Hematopoietic multipotent progenitor cell (in vitro differentiated cells): ENCODE measurements around the gene RASD1. TPM values are rescaled to one million over a fixed set of nuclear protein-coding genes. Genes with fewer than 3 reads are reported as not detected.
A peak's percentile ranks its signal among the peaks of the same experiment; 100 is the strongest.

ENCODE experiments used
- DNase-seq, 3 donors: peaks; one replicate each; pipeline ENCODE4 v3.0.0-alpha.2; 2011 to 2015; ENCODE audit warnings: low read depth in 2 of 3, low spot score in 2 of 3
- total RNA-seq: library from RNA; depleted of rRNA; stranded (reverse); fragments of >200 nt; gene quantifications from one replicate; pipeline ENCODE4 v1.2.3, GENCODE V29; 2012

The RASD1 gene, protein sequence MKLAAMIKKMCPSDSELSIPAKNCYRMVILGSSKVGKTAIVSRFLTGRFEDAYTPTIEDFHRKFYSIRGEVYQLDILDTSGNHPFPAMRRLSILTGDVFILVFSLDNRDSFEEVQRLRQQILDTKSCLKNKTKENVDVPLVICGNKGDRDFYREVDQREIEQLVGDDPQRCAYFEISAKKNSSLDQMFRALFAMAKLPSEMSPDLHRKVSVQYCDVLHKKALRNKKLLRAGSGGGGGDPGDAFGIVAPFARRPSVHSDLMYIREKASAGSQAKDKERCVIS
- total RNA-seq = 3.0 TPM

DNA sequence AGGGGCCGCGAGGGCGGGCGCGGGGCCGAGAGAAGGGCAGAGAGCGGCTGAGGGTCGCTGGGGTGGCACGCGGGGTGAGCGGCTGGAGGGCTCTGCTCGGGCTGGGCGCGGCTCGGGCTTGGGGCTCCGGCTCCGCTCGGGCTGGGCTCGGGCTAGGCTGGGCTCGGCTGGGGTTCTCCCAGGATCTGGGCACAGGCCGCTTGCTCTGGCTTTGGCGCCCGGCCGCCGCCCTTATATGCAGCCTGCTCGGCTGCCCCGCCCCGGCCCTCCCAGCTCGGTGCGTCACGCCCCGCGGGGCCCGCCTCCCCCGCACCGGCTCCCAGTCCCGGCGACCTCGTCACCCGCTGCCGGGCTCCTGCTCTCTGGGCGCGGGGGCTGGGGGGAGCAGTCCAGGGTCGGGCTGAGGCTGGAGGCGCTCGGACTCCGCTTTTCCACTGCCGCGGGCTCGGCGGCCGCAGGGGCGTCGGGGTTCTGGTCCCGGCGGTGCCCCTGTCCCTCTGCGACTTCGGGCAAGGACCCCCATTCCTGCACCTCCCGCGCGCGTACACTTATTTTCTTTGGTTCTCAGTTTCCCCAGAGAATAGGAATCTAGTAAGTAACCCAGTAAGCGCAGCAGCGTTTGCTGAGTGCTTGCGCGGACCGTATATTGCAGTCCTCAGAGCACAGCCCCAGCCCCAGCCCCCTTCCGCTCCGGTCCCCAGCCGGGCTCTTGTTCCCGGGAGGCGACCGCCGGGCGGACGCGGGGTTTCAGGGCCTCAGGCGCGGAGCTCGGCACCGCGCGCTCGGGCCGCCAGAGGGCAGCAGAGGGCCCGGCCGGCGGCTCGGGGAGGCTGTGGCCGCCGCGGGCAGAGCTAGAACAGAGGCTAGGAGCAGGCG lies at the start of gene RASD1:
RASD1 (minus strand) TSS at position 207 of the 876 bp plus-strand sequence. CDS start 214 bp downstream, outside the sequence.
- peak; percentile 70 to 72 (median 71) for DNase-seq

DNA sequence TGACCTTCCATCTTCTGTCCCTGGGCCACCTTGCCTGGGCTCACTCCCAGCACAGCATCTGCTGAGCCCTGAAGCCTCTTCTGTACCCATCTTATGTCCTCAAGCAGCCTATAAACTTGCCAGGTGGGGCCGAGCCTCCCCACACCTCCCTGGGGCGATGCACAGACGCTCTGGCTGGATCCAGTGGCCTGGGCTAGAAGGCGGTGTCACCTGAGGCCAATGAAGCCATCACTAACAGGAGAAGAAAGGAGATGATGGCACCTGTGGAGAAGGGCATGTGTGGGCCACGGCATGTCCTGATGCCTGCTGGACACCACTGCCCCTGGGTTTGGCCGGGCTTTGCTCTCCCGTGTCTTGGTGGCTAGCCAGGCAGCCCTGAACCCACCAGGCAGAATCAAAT lies 49.8 kb upstream of the RASD1 start:
- no peak for DNase-seq

DNA sequence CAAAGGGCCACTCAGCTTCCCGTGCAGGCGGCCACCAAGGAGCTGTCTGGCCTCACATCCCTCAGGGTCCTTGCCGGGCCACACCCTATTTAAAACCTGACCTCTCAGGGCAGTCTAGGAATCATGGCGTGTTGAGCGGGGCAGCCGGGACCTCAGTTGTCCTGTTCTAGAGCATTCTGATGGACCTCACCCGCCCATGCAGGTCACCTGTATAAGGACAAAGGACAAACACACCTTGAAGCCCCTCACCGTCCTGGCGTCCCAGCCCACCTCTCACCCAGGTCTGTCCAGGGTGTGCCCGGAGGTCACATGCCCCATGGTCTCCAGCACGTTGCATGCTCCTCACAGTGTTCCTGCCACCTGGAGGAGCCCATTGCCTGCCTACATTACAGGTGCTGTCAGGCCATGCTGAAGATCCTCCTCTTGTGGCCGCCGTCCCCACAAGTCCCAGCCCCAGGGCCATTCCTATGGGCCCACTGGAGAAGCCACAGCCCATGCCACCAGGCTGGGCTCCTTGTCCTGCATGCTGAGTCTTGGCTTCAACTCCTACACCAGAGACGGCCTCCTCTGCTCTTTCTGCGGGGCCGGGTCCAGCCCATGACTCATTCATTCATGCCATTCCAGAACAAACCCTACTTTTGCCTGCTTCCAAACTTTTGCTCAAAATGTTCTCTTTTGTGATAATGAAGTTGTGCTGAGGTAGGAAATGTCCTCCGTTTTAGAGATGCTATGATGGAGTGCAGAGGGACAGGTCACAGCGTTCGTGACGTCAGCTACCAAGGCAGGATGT lies 49.0 kb upstream of the RASD1 start:
- no peak for DNase-seq

DNA sequence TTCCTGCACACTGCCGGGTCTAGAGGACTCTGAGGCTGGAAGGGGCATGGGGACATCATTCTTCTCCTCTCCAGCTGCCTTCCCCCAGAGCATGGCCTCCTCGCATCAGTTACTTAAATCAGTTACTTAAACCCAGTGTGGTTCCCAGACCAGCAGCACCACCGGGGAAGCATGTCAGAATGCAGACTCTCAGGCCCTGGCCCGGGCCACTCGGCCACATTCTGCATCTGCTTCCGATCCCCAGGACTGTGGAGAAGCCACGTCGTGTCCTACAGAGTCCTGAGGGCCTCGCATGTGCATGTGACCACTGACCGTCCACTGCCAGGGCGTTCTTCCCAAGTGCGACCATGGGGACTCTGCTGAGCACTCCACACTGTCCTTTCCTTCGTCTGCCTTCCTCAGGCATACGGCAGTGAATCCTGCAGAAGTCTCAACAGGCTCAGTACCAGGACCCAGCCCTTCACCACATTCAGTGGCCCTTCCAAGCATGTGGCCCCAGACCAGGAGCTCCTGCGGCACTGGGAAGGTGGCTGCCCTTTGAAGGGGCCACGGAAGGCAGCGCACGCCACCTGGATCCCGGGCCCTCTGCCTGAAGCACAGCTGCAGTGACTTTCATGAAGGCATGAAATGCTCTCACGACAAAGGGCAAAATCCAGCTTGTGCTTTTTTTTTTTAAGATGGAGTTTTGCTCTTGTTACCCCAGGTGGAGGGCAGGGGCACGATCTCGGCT lies 46.9 kb upstream of the RASD1 start:
- DNase-seq = no peak

DNA sequence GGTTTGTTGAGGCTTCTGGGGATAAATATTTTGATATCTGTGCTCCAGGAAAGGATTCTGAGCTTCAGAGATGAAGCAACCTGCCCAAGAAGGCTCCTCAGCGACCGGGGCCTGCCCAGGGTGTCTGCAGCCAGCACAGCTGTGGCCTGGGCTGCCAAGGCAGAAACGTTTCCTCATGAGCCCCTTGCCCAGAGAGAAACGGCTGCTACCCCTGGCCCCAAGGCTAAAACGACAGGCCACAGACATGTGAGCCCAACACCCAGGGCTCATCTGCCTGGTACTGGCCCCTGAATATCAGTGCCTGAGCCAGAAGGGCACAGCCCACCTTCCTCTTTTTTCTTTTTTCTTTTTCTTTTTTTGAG lies 45.4 kb upstream of the RASD1 start:
- DNase-seq = no peak

DNA sequence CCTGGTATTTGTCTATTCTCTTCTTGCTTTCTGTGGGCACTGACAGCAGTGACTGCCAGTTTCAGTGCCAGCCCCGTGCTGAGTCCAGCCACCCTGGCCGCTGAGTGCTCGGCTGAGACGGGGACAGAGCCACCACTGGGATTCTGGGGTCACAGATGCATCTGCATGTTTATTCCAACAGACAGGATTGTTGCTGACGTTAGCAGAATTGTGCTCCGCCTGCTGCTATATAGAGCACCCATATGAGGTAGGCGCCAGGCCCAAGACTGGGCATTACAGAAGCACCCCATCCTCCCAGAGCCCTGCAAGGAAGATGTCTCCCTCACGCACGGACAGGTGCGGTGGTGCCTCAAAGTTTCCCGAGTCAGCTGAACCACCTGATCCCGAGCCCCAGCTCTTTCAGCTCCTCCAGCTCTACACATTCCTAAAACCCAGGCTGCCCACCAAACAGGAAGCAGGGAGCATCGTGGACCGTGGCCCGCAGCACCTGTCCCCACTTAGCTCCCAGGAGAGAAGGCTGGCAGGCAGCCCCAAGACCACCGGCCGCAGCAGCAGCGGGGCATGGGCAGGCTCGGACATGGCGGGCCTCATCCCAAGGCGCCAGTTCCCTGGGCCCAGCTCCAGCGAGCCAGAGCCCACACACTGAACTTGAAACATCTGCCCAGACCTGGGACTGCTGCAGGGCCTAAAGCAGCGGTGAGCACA lies 44.9 kb upstream of the RASD1 start:
- no peak for DNase-seq

DNA sequence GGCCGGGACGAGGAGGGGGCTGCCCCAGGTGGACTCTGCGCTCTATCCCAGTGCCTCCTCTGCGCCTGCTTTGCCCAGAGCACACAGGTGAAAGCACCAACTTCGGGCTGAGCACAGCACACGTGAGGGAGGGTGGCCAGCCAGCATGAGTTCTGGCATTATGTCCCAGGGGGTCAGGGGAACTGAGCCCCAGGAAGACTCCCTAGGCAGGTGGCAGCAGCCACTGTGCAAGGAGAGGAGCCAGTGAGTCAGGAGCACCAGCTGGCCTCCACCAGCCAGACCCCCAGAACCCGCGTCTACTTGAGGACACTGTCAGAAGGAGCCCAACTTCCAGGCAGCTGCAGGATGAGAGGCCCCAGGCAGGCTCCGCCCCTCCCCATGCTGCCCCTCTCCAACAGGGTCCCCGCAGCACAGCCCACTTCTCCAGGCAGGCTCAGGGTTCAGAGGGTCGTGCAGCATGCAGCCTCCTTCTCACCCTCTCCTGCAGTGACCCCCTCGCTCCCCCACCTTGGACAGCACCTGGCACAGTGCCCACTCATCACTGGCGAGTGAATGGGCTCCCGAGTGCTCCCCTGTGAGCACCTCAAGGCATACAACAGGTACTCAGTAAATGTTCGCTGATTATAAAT lies 44.2 kb upstream of the RASD1 start:
- DNase-seq = no peak

DNA sequence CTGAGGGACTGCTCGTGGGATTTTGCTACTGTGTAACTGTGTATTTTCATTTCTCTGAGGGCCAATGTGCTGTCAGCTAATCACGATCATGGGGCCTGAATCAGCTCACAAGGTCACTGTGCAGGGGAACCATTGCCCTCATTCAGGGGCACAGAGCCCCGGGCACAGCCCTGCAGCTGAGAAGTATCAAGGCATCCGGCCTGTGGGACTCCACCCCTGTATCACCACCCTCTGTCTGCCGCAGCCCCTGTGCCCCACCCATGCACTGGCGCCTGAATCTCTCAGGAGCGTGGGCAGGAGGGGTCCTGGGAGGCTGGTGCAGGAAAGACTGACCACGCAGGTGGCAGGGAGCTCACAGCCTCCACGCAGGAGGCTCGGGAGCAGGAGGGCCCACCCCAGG lies 43.4 kb upstream of the RASD1 start:
- DNase-seq = no peak

DNA sequence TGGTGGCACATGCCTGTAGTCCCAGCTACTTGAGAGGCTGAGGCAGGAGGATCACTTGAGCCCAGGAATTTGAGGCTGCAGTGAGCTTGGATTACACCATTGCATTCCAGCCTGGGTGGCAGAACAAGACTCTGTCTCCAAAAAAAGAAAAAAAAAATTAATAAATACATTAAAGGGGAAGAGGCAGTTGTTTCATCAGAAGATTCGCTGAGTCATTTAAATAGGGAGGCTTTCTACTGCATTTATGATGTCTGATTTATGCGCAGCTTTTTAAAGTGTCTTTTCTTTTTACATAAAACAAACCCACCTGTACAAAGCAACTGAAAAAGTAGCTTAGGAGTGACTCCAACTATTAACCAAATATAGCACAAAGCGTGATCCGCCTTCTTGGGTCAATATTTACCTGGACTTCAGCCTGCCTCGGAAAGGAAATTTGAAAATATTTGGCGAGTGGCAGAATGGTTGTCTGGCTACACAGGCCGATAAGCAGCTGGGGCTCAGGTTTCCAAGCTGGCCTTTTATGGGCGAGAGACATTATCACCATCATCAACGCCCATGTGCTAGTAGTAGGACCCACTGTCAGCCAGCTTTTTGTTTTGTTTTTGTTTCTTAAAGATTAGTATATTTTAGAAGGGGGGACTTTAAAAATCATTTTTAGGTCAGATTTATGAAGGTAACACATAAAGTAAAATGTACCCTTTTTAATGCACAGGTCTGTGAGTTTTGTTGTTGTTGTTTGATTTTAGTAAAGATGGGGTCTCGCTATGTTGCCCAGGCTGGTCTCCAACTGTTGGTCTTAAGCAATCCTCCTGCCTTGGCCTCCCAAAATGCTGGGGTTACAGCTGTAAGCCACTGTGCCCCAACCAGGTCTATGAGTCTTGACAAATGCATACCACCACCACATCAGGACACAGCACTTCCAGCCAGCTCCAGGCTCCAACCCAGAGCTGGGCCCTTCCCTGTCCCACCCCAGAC lies 42.5 kb upstream of the RASD1 start:
- DNase-seq = peak in 1 of 3 donors; percentile 27

DNA sequence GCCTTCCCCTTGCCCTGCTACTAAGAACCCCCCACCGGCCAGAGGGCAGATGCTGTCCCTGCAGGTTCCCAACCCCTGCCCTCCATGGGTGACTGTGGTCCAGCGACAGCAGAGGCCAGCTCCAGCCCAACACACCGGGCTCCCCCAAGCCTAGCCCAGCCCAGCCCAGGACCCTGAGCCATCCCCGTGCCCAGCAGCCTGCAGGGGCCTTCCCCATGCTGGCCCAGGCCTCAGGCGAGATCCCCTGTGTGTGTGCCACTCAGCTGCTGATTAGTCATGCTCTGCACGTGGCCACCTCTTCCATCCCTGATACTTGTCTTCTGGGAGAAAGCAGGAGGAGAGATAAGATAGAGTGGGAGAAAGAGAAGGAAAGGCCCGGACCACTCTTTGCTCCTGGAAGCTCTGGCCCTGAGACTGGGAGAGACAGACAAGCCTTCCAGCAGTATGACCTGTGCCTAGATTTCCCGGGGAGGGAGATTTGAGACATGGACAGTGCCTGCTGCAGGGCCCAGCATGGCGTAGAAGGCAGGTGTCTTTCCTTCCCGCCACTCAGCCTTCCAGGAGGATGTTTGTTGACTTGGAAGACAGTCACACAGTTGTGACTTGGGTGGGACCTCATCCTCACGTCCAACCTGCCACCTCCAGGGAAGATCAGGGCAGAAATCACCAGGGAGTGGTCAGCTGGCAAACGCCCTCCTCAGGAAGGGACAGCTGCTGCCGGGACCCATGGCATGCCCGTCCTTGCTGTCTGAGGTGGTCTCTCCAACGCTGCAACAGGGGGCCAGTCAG lies 41.3 kb upstream of the RASD1 start:
- DNase-seq = no peak

DNA sequence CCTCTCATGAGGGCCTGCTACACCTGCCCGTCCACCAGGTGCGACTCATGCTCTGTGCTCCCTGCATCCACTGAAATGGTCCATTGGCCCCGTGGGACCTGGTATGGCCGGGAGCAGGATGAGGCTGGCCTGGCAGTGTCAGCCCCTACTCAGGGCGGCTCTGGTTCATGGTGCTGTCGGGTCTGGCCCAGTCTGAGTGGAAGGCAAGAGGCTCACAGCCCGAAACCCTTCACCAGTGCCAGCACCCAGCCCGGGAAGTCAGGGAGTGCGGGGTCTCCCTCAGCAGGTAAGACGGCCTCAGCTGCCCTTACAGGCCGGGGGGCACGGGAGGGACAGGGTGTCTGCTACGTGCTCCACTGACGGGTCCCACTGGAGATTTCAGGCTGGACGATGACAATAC lies 40.5 kb upstream of the RASD1 start:
- no peak for DNase-seq

DNA sequence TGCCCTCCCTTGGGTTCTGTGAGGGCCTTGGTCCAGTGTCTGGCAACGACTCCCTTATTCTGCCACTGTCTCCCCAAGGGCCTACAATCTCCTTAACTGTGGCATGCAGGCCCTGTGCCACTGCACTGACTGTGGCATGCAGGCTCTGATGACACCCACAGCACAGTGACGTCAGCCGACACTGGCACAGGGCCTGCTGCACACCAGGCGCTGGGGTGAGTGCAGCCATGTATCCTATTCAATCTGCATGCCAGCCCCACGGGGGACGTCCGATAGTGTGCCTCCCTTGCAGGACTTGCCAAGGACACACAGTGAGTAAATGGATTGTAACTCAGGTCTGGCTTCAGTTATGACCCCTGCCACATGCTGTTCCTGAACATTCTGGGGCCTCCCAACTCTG lies 39.8 kb upstream of the RASD1 start:
- no peak for DNase-seq

DNA sequence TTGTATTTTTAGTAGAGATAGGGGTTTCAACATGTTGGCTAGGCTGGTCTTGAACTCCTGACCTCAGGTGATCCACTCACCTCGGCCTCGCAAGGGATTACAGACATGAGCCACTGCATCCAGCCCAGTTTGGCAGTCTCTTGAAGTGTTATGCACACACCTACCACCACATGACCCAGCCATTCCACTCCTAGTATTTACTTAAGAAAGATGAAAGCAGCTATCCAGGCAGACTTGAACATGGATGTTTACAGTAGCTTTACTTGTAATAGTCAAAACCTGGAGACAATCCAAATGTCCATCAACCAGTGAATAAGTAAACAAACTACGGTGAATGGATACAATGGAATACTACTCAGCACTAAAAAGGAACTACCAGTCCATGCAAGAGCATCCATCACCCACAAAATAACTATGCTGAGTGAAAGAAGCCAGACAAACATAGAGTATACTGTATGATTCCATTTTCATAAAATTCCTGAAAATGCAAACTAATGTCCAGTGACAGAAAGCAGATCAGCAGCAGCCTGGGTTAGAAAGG lies 37.8 kb upstream of the RASD1 start:
- DNase-seq = no peak

DNA sequence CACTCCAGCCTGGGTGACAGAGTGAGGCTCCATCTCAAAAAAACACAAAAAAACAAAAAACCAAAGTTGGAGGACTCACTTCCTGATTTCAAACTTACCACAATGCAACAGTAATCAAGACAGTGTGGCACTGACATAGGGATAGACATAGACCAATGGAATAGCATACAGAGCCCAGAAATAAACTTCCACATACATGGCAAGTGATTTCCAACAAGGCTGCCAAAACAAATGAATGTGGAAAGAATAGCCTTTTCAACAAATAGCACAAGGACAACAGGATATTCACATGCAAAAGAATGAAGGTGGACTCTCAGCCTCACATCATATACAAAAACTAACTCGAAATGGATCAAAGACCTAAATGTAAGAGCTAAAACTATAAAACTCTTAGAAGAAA lies 36.8 kb upstream of the RASD1 start:
- no peak for DNase-seq

DNA sequence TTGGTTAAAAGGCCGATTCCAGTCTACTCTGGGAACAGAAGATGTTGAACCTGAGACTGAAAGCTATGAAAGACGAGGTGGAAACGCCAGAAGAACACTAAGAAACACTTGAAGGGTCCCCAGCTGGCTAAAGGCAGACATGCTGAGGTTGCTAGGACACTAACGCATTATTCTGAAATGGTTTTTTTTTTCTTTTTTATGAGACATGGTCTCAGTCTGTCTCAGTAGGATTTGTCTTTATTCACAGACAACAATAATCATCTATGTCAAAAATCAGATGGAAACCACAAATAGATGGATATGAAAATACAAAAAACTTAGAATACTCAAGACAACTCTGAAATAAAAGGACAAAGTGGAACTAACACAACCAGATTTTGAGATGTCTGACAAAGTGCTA lies 35.0 kb upstream of the RASD1 start:
- DNase-seq = no peak

DNA sequence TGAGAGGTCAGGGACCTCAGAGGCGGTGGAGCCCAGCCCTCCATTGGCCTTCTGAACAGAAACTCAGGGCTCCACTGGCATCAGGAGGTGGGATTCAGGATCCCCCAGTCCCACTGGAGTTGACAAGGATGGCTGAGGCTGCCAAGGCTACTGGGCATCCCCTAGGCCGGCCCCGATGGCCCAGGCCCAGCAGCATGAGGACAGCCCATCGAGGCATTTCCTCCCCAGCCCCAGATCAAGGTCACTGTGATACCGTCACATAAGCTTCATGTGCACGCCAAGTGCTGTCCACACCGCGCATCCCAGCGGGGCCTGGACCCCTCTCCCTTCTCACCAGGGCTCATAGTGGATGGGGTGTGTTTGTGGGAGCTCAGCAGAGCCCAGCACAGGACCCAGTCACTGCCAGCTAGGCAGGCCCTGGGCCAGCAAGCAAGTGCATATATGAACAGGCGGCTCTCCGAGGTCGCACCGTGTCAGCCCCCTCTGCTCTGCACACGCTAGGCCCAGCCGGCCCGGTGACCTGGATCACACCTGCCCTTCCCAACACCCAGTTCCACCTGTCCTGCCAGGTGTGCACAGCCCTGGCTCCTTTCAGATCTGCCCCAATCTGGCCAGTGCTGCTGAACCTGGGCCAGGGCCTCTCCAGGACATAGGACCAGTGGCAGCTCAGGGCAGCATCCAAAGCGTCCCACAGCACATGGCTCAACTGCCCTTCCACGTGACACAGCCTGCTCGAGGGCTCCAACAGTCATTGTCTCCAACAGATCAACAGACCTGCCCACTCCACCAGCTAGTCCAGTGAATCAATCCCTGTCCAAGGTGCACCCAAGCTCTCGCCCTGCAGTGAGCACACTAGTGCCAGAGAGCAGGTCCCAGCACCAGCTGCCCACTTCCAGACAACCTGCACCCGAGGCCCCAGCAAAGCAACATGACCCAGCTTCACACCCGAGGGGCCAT lies 32.8 kb upstream of the RASD1 start:
- DNase-seq = no peak
